ENCODE results near the gene ZNF608.

Gene ZNF608

DNA sequence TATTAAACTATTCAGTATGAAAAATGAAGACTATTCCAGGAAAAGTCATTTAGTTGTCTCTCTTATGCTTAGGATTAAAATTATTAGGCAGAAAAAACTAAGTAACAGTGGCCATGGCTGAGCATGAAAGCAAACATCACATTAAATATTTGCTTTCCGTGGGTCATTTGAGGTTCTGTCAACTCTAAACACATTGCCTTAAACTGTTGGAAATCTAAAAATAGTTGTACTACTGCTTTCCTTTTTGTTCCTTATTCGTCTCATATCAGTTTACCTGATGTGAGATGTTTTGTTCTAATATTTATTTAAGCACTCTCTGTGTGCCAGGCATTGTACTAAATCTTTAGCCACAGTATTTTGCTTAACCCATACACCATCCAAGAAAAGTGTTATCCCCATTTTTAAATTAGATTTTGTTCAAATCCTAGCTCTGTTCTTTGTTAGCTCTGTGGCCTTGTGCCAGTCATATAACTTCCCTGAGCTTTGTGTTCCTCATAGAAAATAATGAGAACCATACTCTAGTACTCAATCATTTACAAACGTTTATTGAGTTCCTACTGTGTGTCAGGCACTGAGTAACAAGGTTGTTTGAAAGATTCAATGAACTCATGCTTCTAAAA lies 18.7 kb upstream of the ZNF608 start:
- TF ChIP-seq, protein P1, sequence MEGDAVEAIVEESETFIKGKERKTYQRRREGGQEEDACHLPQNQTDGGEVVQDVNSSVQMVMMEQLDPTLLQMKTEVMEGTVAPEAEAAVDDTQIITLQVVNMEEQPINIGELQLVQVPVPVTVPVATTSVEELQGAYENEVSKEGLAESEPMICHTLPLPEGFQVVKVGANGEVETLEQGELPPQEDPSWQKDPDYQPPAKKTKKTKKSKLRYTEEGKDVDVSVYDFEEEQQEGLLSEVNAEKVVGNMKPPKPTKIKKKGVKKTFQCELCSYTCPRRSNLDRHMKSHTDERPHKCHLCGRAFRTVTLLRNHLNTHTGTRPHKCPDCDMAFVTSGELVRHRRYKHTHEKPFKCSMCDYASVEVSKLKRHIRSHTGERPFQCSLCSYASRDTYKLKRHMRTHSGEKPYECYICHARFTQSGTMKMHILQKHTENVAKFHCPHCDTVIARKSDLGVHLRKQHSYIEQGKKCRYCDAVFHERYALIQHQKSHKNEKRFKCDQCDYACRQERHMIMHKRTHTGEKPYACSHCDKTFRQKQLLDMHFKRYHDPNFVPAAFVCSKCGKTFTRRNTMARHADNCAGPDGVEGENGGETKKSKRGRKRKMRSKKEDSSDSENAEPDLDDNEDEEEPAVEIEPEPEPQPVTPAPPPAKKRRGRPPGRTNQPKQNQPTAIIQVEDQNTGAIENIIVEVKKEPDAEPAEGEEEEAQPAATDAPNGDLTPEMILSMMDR (IDR thresholded peaks at IDR 0.05; ENCODE audit: low read depth, low read length), result no peak
- DNase-seq (ENCODE audit: extremely low read depth, low read depth), result no peak

DNA sequence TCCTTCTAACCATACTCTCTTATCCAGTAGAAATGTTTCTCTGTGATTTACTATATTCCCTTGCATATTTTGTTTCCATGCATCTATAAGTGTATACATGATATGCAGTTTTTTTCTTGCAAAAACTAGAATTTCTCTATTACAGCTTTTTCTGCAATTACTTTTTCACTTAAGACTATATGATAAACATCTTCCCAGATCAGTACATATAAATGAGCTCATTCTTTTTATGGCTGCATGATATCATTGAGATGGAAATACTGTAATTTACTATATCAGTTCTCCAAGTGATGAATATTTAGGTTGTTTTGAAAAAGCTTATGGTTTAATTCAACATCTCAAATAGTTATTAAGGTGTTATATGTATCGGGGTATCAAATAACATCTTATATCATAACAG lies 18.1 kb upstream of the ZNF608 start:
- TF ChIP-seq, protein P1 (IDR thresholded peaks at IDR 0.05; ENCODE audit: low read depth, low read length), result no peak
- no peak for DNase-seq (ENCODE audit: extremely low read depth, low read depth)

DNA sequence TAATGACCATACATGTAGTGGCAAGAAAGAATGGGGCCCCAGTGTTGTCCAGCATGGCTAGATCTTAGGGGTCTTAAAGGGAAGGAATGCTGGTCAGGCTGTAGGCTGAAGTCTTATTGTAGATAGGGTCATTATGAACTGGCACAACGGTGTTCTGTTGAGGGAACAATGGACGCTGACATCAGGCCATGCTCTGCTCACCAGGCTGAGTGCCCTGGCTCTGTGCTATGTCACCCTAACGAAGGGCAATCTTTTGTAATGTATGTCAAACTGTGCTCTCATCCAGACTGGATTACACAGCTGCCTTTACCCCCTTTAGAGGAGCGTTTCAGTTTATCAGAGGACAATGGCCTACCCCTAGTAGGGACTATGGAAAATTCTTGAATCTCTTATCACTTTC lies 14.6 kb upstream of the ZNF608 start:
- TF ChIP-seq, protein P1 (IDR thresholded peaks at IDR 0.05; ENCODE audit: low read depth, low read length), result no peak
- DNase-seq (ENCODE audit: extremely low read depth, low read depth), result no peak

DNA sequence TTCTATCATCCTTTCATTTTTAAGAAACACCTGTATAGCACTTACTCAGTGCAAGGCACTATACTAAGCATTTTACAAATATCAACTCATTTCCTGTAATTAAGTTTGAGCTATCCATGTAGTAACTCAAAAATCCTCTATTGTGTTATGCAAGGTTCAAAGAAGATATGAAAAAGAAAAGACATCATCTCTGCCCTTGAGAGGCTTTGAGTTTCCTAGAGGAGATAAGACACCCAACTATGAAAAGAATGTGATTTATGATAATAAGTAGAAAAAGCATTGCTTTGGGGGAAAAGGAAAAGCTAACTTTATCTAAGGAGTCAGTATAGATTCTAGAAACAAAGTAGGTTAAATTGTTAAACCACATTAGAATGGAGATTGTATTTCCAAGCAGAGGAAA lies 14.2 kb upstream of the ZNF608 start:
- TF ChIP-seq, protein P1 (IDR thresholded peaks at IDR 0.05; ENCODE audit: low read depth, low read length), result no peak
- no peak for DNase-seq (ENCODE audit: extremely low read depth, low read depth)

GRCh38 chr5:124755565-124755964 lies 9.1 kb upstream of the ZNF608 start:
- DNase-seq (ENCODE audit: extremely low read depth, low read depth), result no peak
- TF ChIP-seq, protein P1 (IDR thresholded peaks at IDR 0.05; ENCODE audit: low read depth, low read length), result no peak

- no peak for DNase-seq (ENCODE audit: extremely low read depth, low read depth)
- TF ChIP-seq, protein P1 (IDR thresholded peaks at IDR 0.05; ENCODE audit: low read depth, low read length), result no peak
Observed at GRCh38 chr5:124755041-124755440, 8.6 kb upstream of the ZNF608 start.

- TF ChIP-seq, protein P1 (IDR thresholded peaks at IDR 0.05; ENCODE audit: low read depth, low read length), result no peak
- DNase-seq (ENCODE audit: extremely low read depth, low read depth), result no peak
Observed at GRCh38 chr5:124754206-124754927, 7.9 kb upstream of the ZNF608 start.
